ENCODE measurements around the gene USP17L11.
"Not testable (repeated sequence)": the region's sequence is repeated elsewhere in the genome, so short reads cannot be mapped to it uniquely, and the experiment has no call there.

GRCh38 chr4:9214701-9215100 lies 504 bp upstream of the USP17L11 start:
- TF ChIP-seq EZH2 (IDR thresholded peaks at IDR 0.05; ENCODE audit: borderline replicate concordance, low read depth, low read length, poor library complexity, severe bottlenecking); CTCF (conservative IDR thresholded peaks at IDR 0.05; ENCODE audit: low read depth, low read length): not testable (repeated sequence)

Measured in A673 (cell line).